HL-60 (cell line): ENCODE results near the gene RB1.

Experiments
- DNase-seq, 2 experiments: peaks; one replicate each; pipeline ENCODE4 v3.0.0-alpha.2; 2010 to 2020; ENCODE audit warnings: low read depth in 1 of 2, low spot score in 1 of 2
- H3K27ac ChIP-seq: fragments of 250-450 bp; sonication (Bioruptor Pico); replicated peaks from 2 replicates; pipeline ENCODE4 v1.5.1; 2020; ENCODE audit warnings: mild to moderate bottlenecking, moderate library complexity
- H3K27me3 ChIP-seq: fragments of 250-450 bp; sonication (Bioruptor Pico); 2 replicates; pipeline ENCODE4 v1.5.1; 2021; ENCODE audit warnings: mild to moderate bottlenecking, moderate library complexity; ENCODE audit not compliant: insufficient read depth, poor library complexity, severe bottlenecking
- H3K4me3 ChIP-seq: replicated peaks from 2 replicates; pipeline ENCODE4 v1.5.1; 2011; ENCODE audit warnings: mild to moderate bottlenecking, control low read depth, low read length; ENCODE audit not compliant: insufficient read depth
- CTCF ChIP-seq: IDR thresholded peaks from one replicate; pipeline ENCODE4 v1.5.1; 2011; ENCODE audit warnings: low read length, control low read depth, inconsistent platforms; ENCODE audit not compliant: insufficient read depth
- GABPA ChIP-seq: IDR thresholded peaks from 2 replicates; pipeline ENCODE4 v1.6.1; 2012; ENCODE audit warnings: low read depth
- POLR2AphosphoS5 ChIP-seq: IDR thresholded peaks from 2 replicates; pipeline ENCODE4 v1.6.1; 2012; ENCODE audit warnings: low read depth
- REST ChIP-seq: IDR thresholded peaks from 2 replicates; pipeline ENCODE4 v1.6.1; 2012; ENCODE audit warnings: low read depth; ENCODE audit not compliant: insufficient replicate concordance
- SPI1 ChIP-seq: IDR thresholded peaks from 2 replicates; pipeline ENCODE4 v1.6.1; 2012; ENCODE audit warnings: low read depth, mild to moderate bottlenecking, borderline replicate concordance

RB1 gene

DNA sequence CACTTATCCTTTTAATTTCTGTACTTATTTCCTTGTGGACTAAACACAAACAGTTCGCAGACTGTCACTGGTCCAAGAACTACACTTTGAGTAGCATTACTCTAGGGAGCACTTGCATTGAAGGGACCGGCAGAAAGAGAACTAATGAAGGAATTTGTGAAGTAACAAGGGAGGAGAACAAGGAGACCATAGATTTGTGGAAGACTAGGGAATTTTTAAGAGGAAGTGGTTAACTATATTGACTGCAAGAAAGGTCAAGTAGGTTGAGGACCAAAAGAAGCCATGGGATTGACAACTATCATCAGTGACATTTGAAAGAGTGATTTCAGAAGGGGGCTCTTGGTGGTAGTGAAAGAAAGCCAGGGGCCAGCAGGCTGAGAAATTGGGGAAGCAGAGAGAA, 4.0 kb upstream of the RB1 start:
- no peak for TF ChIP-seq CTCF
- TF ChIP-seq REST: no peak
- no peak; the same call in 1 of the 2 replicates for TF ChIP-seq SPI1
- TF ChIP-seq POLR2AphosphoS5: no peak
- TF ChIP-seq GABPA: no peak
- no peak overlapping the region for H3K4me3 ChIP-seq
- no peak for DNase-seq
- H3K27me3 ChIP-seq: no peaks in the 10 kb centered on the region
- H3K27ac ChIP-seq: no peak overlapping the region

- peak overlapping the region; percentile 96 for H3K27ac ChIP-seq
- no peaks in the 10 kb centered on the region for H3K27me3 ChIP-seq
- no peak for TF ChIP-seq CTCF
- no peak for TF ChIP-seq REST
- TF ChIP-seq POLR2AphosphoS5: no peak
- no peak for TF ChIP-seq GABPA
- no peak for TF ChIP-seq SPI1
- DNase-seq: no peak
- peak overlapping the region; percentile 84 for H3K4me3 ChIP-seq
These were observed 636 bp upstream of the RB1 start for GRCh38 chr13:48302871-48303358.

DNA sequence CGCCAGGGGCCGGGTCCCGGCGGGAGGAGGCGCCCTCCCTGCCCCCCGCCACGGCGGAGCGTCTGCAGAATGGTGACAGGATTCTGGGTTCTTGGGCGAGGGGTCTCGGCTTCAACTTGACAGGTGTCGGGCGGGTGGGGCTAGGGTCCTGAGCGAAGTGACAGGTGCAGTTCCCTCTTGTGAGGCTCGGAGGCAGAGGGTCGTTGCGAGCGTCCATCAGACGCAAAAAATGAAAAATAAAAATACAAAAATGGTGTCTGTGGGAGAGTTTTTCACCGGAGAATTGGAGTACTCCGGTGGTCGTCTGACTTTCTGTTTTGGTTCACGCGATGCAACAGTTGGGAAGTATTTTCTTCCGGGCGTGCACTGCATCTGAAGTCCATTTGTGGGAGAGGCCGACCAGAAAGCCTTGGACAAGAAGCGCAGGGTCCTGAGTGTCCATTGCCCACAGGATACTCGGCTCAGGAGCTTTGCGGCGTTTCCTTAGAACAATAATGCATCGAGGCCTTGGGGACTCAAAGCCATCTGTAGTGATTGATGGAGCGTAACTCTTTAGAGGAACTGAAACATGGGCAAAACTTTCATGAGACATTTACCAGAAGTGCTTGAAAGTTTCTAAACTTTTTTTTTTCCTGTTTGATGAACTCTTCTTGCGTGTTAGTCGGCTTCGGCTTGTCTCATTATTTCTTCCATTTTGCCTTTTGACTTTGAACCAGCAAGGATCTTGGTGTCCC, 759 bp downstream of the RB1 start:
- Histone ChIP-seq H3K27ac (peak overlapping the region; percentile 96), H3K4me3 (peak overlapping the region; percentile 84), H3K27me3 (no peaks in the 10 kb centered on the region)
- DNase-seq: peak in 1 of 2 experiments; percentile 43
- TF ChIP-seq CTCF (no peak), SPI1 (peak; percentile 34; the same call in 1 of the 2 replicates)

DNA sequence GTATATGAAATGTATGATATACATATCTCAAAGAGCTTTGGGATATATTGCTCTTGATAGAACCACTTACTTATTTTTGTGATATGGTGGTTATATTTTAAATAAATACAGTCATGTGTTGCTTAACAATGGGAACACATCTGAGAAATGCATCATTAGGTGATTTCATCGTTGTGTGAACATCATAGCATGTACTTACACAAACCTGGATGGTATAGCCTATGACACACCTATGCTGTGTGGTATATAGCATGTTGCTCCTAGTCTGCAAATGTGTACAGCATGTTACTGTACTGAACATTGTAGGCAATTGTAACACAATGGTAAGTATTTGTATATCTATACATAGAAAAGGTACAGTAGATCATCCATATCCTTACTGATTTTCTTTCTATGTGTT, 7.7 kb downstream of the RB1 start:
- TF ChIP-seq POLR2AphosphoS5 (no peak), CTCF (no peak), SPI1 (no peak)
- no peak overlapping the region for H3K4me3 ChIP-seq
- no peak overlapping the region for H3K27ac ChIP-seq
- DNase-seq: no peak
- no peaks in the 10 kb centered on the region for H3K27me3 ChIP-seq
